H7 (cell line): ENCODE results near the gene SORCS2. TPM values are rescaled to one million over a fixed set of nuclear protein-coding genes. Genes with fewer than 3 reads are reported as not detected.

ENCODE experiments used
- DNase-seq: peaks from one replicate; pipeline ENCODE4 v3.0.0; 2012
- H3K27me3 ChIP-seq: 2 replicates; pipeline ENCODE4 v1.6.0; 2011; ENCODE audit warnings: mild to moderate bottlenecking, low read length; ENCODE audit not compliant: control insufficient read depth, insufficient read depth
- H3K36me3 ChIP-seq: replicated peaks from 2 replicates; pipeline ENCODE4 v1.5.1; 2011; ENCODE audit warnings: low read length; ENCODE audit not compliant: control insufficient read depth, insufficient read depth
- H3K4me3 ChIP-seq: 2 replicates; pipeline ENCODE4 v1.5.1; 2011; ENCODE audit warnings: low read depth, mild to moderate bottlenecking, control low read depth, low read length, moderate library complexity; ENCODE audit not compliant: insufficient read depth
- total RNA-seq: library from RNA; depleted of rRNA; stranded (reverse); fragments of >200 nt; shearing (Covaris generic); gene quantifications from 2 replicates; pipeline ENCODE4 v1.2.3, GENCODE V29; 2014

SORCS2 gene
- total RNA-seq, 1 experiment from 2014 or later: 2.0 TPM

GRCh38 chr4:7272404-7272803 lies 80.1 kb downstream of the SORCS2 start:
- no peak overlapping the region for H3K4me3 ChIP-seq
- no peaks in the 10 kb centered on the region for H3K27me3 ChIP-seq
- no peaks in the 10 kb centered on the region for H3K36me3 ChIP-seq
- DNase-seq: no peak

- Histone ChIP-seq H3K4me3 (no peak overlapping the region), H3K36me3 (no peaks in the 10 kb centered on the region), H3K27me3 (no peaks in the 10 kb centered on the region)
- no peak for DNase-seq
Measured at GRCh38 chr4:7273738-7274297, 81.5 kb downstream of the SORCS2 start.

GRCh38 chr4:7275067-7275466 lies 82.7 kb downstream of the SORCS2 start:
- no peak for DNase-seq
- no peaks in the 10 kb centered on the region for H3K27me3 ChIP-seq
- no peaks in the 10 kb centered on the region for H3K36me3 ChIP-seq
- H3K4me3 ChIP-seq: no peak overlapping the region

DNA sequence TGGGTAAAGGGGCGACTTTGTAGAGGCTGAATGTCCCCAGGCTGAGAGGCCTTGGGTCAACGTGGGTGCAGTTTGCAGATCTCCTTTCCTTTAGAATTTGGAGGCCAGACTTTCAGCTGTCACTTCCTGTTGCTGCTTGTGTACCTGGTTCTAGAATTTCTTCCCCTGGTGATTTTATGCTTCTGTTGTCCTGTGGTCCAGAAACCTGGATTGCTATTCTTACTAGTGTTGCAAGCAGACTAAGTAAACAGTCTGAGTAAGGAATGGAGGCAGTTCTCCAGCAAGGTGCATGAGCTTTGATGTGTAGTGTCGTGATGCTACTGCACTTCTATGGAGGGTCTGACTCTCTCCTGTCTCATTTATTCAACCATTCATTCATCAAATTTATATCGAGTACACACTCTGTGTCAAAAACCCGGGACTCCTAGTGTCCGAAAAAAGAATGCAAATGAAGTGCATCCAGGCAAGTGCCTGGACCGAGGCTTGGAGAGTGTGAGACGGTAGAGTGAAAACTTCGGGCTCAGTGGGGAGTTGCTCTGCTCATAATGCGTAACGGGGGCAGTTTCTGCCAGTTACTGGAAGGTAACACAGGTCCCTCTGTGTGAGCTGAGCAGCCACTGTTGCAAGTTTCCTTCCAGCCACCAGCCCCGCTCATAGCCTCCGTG lies 83.3 kb downstream of the SORCS2 start:
- Histone ChIP-seq H3K36me3 (no peaks in the 10 kb centered on the region), H3K27me3 (no peaks in the 10 kb centered on the region), H3K4me3 (no peak overlapping the region)
- no peak for DNase-seq

- Histone ChIP-seq H3K36me3 (no peaks in the 10 kb centered on the region), H3K4me3 (no peak overlapping the region), H3K27me3 (no peaks in the 10 kb centered on the region)
- no peak for DNase-seq
Measured at GRCh38 chr4:7276515-7276914, 84.2 kb downstream of the SORCS2 start.

- Histone ChIP-seq H3K27me3 (no peaks in the 10 kb centered on the region), H3K4me3 (no peak overlapping the region), H3K36me3 (no peaks in the 10 kb centered on the region)
- DNase-seq: no peak
Measured at GRCh38 chr4:7278071-7278765, 85.9 kb downstream of the SORCS2 start.

DNA sequence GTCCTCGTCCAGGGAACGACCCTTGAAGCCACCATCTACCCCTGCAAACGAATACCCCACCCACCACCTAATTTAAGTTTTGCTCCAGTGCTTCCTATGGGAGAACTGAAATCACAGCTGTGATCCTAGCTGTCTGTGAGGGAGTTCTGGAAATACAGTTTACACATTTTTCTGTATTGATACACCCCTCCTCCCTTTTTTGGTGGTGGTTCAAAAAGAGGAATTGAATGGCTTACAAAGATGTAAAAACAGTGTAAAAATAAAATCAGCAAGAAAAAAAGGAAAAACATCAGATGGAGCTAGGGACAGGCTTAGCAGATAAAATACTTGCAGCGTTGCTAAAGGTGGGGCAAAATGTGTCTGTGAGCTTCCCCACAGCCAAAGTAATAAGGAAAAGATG lies 86.6 kb downstream of the SORCS2 start:
- H3K4me3 ChIP-seq: no peak overlapping the region
- H3K27me3 ChIP-seq: no peaks in the 10 kb centered on the region
- no peak for DNase-seq
- H3K36me3 ChIP-seq: no peaks in the 10 kb centered on the region

- no peaks in the 10 kb centered on the region for H3K27me3 ChIP-seq
- DNase-seq: no peak
- H3K36me3 ChIP-seq: no peaks in the 10 kb centered on the region
- no peak overlapping the region for H3K4me3 ChIP-seq
Measured at GRCh38 chr4:7279902-7280301, 87.6 kb downstream of the SORCS2 start.

DNA sequence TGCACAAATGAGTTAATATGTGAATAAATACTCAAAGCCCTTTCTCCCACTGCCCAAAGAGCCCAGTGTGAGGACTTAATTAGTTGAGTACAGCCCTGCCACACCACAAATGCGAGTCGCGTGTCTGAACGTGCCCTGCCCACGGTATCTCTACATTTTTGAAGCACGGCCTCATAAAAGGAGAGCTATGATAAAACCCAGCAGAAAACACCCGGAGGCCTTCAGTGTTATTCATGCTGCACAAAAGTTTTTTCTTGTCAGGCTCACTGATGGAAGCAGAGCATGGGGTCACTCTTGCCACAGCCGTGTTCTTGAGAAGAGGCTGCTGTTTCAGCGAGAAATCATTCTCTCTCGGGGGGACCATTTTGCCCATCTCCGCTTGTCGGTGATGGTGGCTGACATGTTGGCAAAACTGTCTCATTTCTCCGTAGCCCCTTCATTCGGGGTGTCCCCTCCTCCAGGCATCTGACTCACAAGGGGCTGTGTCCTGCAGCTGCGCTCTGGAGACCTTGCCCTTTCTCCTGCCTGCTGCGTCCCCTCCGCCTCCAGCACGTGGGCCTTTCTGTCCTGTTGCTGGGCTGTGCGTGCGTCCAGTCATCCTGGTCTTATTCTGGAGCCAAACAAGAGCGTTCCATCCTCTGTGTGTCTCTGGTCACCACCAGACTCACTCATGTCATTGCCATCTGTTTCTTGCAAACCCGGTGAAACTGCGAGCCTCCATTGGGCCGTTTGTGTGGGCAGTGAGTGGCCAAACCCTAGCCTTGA lies 88.8 kb downstream of the SORCS2 start:
- no peak overlapping the region for H3K4me3 ChIP-seq
- H3K36me3 ChIP-seq: no peaks in the 10 kb centered on the region
- no peaks in the 10 kb centered on the region for H3K27me3 ChIP-seq
- DNase-seq: no peak

GRCh38 chr4:7281691-7282665 lies 89.6 kb downstream of the SORCS2 start:
- Histone ChIP-seq H3K36me3 (no peaks in the 10 kb centered on the region), H3K27me3 (no peaks in the 10 kb centered on the region), H3K4me3 (no peak overlapping the region)
- no peak for DNase-seq

DNA sequence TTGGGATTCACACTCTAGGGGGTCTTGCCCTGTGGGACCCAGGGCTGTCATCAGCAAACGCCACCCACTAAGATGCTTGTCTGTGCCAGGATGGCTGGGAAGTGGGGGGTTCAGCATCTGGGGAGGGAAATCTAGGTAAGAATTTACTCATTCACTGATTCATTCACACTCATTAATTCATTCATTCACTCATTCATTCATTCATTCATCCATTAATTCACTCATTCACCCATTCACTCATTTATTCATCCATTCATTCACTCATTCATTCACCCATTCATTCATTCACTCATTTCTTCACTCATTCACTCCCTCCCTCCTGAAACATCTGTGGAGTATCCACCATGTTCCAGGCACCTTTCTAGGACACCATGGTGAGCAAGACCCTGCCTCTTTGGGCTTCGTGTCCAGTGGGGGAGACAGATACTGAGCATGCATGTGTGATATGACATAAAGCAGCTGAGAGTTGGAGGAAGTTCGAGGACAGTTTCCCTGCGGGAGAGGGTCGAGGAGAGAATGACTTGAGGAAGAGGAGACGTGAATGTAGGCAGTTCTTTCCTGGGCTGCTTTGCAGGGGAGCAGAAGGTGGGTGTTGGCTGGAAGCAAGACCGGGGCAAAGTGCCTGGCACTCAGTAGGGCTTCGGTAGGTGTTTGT lies 90.6 kb downstream of the SORCS2 start:
- Histone ChIP-seq H3K36me3 (no peaks in the 10 kb centered on the region), H3K4me3 (no peak overlapping the region), H3K27me3 (no peaks in the 10 kb centered on the region)
- no peak for DNase-seq

DNA sequence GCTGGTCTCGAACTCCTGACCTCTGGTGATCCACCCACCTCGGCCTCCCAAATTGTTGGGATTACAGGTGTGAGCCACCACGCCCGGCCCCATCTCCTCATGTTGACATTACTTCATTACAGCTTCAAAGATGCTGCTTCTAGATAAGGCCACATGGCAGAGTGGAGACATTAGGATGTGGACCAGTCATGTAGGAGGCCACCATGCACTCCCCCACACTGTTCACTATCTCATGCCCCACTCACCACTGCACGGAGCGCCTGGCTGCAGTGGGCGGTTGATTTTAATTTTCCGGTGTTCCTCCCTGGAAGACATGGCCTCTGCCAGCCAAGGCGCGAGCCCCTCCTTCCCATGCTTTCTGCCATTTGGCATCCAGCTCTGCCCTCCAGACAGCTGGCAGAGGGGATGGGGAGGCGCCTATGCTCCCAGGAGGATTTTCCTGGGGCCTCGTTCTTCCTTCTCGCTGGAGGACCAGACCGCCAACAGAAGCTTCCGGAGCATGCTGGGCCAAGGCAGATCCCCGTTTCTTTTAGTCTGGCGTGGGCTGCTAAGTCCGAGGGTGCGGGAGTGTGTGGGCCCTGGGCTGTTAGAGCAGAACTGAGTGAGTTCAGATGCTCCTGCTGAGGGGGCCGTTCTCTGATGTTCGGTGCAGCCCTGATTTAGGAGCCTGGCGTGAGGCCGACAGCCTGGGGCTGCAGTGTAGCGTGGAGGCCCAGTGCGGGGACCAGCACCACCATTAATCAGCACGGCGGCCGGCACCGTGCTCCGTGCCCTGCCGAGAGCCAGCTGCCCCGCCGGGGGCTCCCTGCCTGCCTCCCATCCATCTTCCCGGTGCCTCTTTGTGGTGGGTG lies 93.1 kb downstream of the SORCS2 start:
- Histone ChIP-seq H3K36me3 (no peaks in the 10 kb centered on the region), H3K4me3 (no peak overlapping the region), H3K27me3 (no peaks in the 10 kb centered on the region)
- DNase-seq: no peak

DNA sequence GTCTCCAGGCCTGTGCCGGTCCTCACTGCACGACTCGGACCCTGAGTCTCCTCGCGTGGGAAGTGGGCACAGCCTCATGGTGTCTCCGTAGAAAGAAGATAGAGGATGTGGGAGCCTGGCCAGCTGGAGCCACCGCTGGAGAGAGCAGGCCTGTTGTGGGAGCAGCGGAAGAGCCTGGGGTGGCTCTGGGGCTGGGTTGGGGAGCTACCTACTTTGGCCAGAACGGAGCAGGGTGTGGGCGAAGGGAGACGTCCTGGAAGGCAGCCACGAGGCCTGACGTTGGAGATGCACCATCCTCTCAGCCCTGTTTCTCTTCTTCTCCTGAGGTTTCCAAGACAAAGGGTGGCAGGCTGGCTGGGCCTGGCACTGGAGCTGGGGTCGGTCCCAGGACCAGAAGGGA lies 93.8 kb downstream of the SORCS2 start:
- H3K36me3 ChIP-seq: no peaks in the 10 kb centered on the region
- DNase-seq: no peak
- H3K4me3 ChIP-seq: no peak overlapping the region
- no peaks in the 10 kb centered on the region for H3K27me3 ChIP-seq
